HG03442 (cell line): ENCODE results near the gene CLTCL1.
"Not testable (repeated sequence)": the region's sequence is repeated elsewhere in the genome, so short reads cannot be mapped to it uniquely, and the experiment has no call there.

Source experiments
- ATAC-seq: cut with Tn5 transposase; IDR thresholded peaks from one replicate; pipeline ENCODE4 v1.9.1; 2021; ENCODE audit warnings: mild to moderate bottlenecking, moderate library complexity; ENCODE audit not compliant: unreplicated experiment

The CLTCL1 gene

DNA sequence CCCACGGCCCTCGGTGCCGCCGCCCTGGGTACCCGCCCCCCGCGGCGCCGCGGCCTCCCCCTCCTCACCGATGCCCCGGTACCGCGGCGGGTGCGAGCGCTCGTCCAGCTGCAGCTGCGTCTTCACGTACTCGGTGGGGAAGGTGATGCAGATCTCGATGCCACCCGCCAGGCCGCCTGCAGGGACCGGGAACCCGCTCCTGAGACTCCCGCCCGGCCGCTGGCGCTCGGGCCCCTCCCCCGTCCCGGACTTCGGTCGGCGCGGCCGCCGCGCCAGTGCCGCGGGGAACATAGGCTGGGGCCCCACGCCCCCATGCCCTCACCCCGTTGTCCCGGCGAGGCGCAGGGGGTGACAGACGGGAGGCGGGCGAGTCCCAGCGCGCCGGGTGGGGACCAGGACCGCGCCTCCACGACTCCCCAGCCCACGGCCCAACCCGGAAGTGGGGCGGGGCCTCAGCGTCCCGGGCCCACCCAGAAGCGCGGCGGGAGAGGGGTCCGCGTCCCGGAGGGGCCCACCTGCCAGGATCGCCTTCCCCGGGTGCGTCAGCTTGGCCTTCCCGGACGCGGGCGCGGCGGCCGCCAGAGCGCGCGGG lies 113.4 kb downstream of the CLTCL1 start:
- peak; percentile 32 for ATAC-seq

DNA sequence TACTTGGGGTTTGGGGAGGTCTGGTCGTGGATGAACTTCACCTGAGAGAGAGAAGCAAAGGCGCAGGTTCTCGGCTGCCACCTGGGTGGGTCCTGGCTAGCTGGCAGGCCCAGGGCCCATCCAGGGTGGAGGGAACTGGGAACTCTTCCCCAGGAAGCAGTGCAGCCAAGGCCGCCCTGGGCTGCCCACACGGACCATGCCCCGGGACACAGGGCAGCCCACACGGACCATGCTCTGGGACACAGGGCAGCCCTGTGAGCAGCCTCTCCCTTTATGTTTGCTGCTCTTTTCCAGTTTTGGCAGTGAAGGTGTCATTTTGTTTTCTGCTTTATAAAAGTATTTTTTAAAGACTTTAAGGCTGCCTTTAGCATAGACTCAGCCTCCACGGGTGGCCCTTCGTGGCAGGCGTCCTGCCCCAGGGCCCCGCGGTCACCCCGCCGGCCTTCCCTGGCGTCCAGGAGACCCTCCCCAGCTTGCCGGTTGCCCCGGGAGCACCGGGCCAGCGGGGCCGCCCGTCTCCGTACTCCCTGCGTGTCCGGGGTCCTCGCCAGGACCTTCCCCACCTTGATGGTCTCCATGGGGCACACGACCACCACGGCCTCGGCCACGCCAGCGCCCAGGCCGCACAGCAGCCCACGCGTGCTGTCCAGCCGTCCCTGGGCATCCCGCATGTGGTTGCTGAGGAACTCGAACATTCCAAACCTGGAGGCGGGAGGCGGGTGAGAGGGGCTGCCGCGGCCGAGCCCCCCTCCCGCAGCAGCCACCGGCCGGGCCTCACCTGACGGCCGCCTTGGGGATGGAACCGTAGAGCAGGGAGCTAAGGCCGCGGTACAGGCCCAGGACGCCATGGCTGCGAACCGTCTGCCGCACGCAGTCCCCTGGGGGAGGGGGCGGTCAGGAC lies 114.1 kb downstream of the CLTCL1 start:
- ATAC-seq = no peak

DNA sequence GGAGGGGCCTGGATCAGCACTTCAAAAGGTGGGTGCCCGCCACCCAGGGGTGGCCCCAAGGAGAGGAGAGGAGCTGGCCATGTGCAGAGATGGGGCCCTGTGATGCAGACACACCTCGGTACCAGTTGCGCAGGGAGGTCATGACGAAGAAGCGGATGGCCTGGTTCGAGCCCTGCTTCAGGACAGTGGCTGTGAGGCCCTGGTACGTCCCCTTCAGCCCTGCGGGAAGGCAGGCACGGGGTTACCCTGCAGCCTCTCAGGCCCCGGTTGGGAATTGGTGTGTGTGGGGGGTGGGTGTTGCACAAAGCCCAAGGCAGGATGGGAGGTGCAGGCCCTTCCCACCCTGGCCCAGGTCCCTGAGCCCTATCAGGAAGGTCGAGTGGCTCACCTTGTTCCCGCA lies 114.8 kb downstream of the CLTCL1 start:
- no peak for ATAC-seq

DNA sequence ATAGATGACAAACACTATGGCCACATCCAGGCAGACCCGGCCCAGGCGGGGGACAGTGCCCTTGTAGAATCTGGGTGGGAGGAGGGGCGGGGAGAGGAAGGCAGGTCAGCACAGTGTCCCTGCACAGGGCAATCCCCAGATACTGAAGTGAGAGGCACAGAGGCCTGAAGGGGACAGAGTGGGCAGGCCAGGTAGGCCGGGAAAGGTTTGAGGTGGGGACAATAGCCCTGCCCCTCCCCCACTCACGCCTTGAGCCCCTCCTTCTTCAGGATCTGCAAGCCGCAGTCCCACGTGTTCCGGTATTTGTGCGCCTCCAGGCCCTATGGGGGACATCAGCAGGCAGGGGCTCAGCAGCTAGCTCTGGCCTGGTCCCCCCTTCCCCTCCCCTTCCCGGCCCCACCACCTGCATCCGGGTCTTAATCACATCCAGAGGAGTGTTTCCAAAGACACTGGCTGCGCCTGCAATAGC lies 115.3 kb downstream of the CLTCL1 start:
- ATAC-seq = no peak

DNA sequence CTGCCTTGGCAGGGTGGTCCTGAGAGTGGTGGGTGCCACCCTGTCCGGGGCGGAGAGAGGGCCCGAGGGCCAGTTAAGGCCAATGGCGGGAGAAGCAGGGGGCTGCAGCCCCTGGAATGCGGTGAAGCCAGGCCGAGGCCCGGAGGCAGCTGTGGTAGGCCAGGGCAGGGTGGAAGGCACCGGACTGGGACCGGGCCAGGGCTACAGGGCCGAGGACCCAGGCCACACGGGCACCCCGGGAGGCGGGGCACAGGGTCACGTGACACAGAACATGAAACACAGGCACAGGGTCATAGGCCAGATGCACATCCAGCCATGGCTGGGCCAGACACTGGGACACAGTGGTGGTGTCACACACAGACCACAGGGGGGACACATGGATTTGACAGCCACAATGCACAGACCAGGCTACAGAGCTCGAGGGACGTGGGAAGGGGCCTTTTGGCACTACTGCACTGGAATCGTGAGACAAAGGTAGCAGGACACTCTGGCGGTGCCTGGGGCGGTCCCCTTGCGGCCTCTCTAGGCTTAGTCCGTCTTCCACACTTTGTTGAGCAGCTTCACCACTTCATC lies 115.8 kb downstream of the CLTCL1 start:
- no peak for ATAC-seq

DNA sequence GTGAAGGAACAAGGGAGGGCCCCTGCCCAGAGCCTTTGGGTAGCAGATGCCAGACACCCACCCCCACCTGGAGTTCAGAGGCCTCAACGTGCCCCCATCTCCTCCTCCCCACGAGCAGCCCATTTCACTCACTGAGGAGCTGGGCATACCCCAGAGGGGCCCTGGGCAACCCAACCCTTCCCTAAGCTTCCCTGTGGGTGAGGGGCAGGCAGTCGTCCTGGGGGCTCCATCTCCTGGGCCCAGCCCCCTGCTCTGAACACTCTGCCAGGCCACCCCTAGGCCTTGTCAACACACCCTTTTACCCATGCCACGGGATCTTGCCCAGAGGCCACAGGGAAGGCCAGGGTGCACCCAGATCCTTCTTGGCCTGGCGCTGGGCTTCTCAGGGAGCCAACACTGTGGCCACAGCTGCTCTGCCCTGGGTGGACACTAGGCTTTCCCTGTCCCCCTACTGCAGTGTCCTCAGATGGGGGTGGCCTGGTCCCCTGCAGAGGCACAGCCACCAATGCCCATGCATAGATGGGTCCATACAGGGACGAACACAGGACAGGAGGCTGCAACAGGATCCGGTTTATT lies 116.4 kb downstream of the CLTCL1 start:
- ATAC-seq = no peak

DNA sequence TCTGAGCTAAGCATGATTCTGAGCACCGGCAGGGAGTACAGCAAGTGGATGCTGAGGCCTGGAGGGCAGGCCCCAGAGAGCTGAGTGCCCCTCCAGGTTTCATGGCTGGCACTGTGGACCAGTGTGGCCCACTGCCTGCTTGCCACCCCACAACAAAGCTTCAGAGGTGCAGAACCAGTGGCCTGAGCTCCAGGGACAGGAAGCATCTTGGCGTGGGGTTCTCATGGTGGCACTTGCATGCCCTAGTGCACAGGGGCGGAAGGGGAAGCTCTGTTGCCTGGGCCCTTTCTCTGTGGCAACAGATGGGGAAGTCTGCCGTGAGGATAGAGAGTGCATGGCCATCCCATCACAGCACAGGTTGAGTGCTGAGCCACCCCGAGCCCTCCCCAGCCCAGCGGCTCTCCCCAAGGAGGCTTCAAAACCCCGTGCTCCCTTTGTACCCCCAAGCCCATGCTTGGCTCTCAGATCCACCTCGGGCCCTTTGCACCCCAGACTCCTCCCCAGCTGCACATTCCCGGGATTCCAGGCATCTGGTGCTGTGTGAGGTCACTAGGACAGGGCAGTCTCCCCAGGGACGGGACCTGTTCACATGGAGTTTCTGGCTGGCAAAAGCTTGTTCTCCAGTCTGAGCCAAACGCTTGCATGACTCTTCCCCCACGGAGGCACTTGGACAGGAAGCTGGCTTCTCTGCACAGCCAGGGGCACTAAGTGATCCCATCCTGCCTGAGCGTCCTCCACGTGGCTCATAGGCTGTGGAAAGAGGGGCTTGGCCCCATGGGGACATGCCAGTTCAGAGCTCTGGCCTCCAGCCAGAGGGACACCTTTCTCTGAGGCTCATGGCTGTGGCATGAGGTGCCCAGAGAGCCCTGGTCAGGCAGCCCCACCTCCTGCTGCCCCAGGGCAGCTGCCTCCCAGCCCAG lies 117.2 kb downstream of the CLTCL1 start:
- ATAC-seq = no peak

DNA sequence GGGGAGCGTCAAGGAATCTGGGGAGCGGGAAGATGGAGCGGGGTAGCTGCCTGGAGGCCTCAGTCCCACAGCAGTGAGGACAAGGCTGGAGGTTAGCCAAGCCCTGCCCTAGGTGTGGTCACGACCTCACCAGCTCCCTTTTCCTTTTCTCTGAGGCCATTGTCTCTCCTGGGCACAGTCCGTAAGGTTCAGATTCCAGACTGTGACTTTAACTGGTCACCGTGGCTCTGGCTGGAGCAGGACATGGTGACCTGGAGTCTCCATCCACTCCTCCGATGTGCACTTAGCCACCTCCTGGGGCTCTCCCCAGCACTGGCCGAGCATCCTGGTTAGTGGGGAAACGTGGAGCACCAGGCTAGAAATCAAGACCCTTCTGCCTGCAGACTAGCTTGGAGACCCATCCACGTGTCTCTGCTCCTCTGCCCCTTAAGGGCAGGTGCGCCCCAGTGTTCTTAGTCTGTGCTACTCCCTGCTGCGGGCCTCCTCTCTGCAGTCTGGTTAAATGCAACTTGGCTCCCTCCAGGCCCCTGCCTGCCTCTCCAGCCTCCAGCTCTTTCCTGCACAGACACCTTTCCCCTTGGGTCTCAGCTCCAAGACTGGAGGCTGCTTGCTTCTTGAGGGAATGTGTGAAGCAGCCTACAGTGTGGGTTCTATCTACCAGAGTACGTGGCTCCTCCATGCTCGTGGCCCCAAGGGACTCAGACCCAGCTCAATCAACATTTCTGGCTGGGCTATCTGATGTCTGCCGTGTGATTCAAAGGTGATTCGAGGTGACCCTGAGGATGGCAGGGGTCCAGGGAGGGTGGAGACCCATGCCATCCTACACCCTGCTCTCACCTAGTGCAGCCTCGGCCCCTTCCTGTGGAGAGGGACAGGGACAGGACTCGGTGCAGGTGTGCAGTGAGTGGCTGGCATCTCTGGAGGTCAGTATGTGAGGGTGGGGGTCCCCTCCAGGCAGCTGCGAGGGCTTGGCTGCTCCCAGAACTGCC lies 118.2 kb downstream of the CLTCL1 start:
- ATAC-seq = no peak

DNA sequence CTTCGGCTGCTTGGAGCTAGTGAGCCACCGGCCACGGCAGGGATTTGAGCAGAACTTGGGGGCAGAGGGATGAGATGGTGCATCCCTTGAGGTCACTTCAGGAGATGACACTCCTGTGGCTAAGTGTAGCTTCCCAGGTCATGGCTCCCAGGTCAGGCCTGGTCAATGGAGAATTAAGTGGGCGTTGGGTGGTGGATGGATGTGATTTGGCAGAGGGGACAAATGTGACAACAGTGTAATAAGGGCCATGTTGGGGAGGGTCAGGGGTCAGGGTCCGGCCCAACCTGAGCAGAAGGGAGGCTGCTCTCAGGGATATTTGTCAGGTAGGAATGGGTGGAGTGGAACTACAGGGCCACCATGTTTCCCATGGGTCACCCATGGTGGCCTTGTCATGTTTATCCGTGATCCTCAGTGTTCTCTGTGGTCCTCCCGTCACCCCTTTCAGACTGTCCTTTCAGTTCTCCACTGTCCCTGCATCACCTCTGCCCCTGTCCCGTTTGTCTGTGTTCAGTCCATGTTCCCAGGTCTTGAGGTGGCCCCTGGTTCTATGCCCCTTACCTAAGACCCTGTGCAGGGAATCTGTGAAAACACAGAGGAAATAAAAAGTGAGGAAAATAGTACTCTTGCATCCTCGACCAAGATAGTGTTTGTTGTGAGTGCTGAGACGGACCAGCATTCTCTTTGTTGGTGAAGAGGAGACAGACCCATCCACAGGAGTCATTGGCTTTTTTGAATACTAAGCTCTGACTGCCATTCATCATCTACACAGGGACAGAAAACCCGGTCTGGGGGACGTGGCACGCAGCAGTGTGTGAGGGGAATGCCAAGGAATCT lies 119.1 kb downstream of the CLTCL1 start:
- no peak for ATAC-seq

DNA sequence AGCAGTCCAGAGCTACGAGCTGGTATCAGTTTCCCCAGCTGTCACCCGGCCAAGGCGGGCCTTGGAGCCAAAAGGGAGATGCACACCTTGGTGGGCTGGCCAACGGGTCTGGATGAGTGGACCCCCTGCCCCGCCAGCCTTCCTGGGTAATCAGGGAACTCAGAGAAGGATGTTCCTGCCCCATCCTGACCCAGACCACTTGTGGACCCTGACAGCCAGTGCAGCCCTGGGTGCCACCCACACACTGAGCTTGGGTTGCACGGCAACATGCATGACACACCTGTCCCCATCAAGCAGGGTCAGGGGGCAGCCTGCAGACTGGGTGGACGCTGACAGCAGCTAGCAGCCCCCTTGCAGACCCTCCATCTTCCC lies 121.6 kb downstream of the CLTCL1 start:
- ATAC-seq = no peak

DNA sequence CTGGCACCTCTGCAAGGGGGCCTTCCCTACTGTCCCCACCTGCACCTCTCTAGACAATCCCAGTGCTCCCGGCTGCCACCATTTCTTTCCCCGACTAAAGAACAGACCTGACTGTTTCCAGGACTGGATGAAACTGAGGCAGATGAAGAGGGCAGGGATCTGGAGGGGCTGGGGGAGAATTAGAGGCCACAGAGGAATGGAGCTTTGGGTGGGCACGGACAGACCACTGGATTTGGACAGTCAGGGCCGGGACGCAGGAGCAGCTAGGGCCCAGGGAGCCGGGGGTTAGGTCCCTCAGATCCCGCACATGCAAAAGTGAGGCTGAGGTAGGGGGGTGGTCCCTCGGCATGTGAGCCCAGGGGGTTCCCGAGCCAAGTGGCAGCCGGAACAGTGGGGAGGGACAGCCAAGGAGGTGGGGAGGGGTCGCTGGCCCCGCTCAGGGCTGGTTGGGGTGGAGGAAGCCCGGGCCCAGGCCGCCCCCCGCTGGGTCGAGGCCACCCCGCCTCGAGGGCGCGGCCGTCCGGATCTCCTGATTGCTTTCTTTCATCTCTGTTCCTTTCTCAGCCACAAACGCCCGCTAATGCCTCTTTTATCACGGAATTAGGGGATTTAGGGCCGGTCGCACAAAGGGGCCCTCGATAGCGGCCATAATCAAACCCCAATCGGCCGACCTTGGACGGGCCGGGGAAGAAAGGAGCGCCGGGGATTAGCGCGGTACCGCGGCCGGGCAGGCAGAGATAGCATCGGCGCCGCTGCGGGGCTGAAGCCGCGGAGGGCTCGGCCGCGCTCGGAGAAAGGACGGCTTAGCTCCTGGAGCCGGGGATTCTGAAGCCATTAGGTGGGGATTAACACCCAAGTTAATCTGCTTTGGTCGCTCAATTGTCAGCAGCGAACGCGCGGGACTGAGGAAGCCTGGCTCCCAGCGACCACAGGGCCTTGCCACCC lies 122.2 kb downstream of the CLTCL1 start:
- ATAC-seq = no peak

DNA sequence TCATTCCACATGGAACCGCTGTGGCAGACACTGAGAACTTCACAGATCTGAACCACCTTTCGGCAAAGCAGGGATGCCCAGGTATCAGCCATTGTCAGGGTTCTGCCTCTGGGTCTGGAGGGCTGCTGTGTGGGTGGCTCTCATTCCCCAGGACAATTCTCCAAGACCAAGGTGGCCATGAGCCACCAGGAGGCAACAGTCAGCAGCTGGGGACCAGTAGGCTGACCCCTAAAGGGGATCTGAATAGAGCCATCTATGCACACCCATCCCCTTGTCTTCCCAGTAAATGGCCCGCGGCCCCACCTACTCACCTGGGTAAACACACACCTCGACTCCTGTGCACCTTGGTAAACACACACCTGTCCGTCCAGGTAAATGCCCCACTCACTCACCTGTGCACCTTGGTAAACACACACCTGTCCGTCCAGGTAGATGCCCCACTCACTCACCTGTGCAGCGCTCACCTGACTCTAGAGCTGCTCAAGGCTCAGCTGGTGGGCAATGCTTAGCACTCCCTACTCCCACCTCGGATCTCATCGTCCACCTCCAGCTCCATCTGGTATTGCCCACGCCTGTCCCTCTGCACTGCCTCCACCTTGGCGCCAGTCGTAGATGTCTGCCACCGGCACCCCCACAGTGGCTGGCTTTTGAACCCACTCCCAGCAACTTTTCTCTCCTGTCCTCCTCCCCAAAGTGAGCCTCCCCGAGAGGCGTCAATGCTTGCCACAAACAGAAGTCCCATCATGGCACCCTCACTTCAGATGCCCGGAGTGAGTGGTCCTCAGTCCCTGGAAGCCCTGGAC lies 123.2 kb downstream of the CLTCL1 start:
- ATAC-seq = no peak

DNA sequence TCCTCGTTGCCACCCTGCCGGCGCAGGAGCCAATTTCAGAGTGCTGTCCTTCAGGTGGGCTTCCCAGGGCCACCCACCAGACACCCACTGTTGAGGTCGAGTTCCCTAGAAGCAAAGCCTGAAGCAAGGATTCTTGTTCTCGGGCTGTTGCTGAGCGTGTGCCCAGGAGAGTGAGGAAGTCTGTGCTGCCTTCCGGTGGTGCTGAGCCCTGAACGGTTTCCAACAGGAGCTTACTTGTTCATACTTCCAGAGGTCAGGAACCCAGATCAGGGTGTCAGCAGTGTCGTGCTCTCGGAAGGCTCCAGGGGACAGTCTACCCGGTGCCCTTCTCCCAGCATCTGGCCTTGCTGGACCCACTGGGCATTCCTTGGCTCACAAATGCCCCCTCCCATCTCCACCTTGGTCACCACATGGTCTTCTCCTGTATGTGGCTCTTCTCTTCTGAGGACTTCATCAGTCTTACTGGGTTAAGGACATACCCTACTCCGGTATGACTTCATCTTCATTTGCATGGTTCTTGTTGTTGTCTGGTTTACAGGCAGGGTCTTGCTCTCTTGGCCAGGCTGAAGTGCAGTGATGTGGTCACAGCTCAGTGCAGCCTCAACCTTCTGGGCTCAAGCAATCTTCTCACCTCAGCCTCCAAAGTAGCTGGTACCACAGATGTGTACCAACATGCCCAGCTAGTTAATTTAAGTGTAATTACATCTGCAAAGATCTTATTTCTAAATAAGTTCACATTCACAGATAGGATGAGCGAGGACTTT lies 124.2 kb downstream of the CLTCL1 start:
- ATAC-seq = no peak

DNA sequence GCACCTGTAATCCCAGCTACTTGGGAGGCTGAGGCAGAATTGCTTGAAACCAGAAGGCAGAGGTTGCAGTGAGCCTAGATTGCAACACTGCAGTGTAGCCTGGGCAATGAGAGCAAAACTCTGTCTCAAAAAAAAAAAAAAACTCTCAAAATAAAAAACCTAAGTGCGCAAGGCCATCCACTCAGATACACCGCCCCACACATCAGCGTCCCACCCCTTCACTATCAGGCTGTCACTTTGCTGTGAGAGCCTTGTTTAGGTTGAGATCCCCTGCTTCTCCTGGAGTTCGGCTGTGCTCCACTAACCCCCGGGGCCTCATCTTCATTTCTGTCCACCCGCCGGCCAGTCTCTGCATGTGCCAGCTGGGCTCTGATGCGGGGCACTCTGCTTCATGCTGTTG lies 125.1 kb downstream of the CLTCL1 start:
- ATAC-seq = no peak

DNA sequence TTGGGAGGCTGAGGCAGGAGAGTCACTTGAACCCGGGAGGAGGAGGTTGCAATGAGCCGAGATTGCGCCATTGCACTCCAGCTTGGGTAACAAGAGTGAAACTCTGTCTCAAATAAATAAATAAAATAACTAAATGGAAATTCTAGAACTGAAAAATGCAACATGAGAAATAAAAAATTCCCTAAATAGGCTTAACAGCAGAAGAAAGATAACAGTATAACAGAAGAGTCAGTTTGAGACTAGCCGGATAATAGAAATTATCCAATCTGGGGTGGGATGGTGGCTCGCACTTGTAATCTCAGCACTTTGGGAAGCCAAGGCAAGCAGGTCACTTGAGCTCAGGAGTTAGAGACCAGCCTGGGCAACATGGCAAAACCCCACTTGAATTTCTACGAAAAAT lies 127.1 kb downstream of the CLTCL1 start:
- ATAC-seq = no peak

DNA sequence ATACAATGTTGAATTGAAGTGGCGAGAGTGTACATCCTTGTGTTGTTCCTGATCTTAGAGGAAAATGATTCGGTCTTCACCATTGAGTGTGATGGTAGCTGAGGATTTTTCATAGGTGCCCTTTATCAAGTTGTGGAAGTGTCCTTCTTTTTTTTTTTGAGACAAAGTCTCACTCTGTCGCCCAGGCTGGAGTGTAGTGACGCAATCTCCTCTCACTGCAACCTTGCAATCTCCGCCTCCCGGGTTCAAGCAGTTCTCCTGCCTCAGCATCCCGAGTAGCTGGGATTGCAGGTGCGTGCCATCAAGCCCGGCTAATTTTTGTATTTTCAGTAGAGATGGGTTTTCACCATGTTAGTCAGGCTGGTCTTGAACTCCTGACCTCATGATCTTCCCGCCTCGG lies 132.9 kb downstream of the CLTCL1 start:
- not testable (repeated sequence) for ATAC-seq
